Endodermal cell (in vitro differentiated cells): Measurements from ENCODE around the gene PTGDR2. TPM values are rescaled to one million over a fixed set of nuclear protein-coding genes. Genes with fewer than 3 reads are reported as not detected.

Source experiments
- DNase-seq: peaks from one replicate; pipeline ENCODE4 v3.0.0-alpha.2; 2017
- H3K27ac ChIP-seq: 2 replicates; pipeline ENCODE4 v1.5.1; 2013; ENCODE audit warnings: mild to moderate bottlenecking, low read depth, low read length, moderate library complexity
- H3K27me3 ChIP-seq: 2 replicates; pipeline ENCODE4 v1.6.1; 2013; ENCODE audit warnings: mild to moderate bottlenecking, low read length, moderate library complexity; ENCODE audit not compliant: insufficient read depth, control insufficient read depth, poor library complexity, severe bottlenecking
- H3K36me3 ChIP-seq: 2 replicates; pipeline ENCODE4 v1.7.0; 2013; ENCODE audit warnings: mild to moderate bottlenecking, low read length, moderate library complexity; ENCODE audit not compliant: control insufficient read depth, insufficient read depth
- H3K4me1 ChIP-seq: one replicate; pipeline ENCODE4 v1.7.0; 2013; ENCODE audit warnings: low read length; ENCODE audit not compliant: control insufficient read depth, insufficient read depth
- H3K4me3 ChIP-seq: 2 replicates; pipeline ENCODE4 v1.5.1; 2013; ENCODE audit warnings: mild to moderate bottlenecking, low read length, moderate library complexity
- H3K9ac ChIP-seq: 2 replicates; pipeline ENCODE4 v1.6.1; 2013; ENCODE audit warnings: mild to moderate bottlenecking, low read length, moderate library complexity; ENCODE audit not compliant: poor library complexity, severe bottlenecking; ENCODE audit errors: extremely low read depth
- H3K9me3 ChIP-seq: 2 replicates; pipeline ENCODE4 v1.6.1; 2013; ENCODE audit warnings: mild to moderate bottlenecking, low read length, moderate library complexity; ENCODE audit not compliant: control insufficient read depth
- H3K27ac Mint-ChIP-seq: 2 replicates; pipeline ENCODE4 v1.8.0; 2020; ENCODE audit warnings: mixed read lengths
- H3K27me3 Mint-ChIP-seq: 2 replicates; pipeline ENCODE4 v1.8.0; 2021; ENCODE audit warnings: mild to moderate bottlenecking, mixed read lengths; ENCODE audit not compliant: insufficient read depth
- H3K36me3 Mint-ChIP-seq: 2 replicates; pipeline ENCODE4 v1.8.0; 2020; ENCODE audit warnings: low read depth, mixed read lengths
- H3K4me1 Mint-ChIP-seq: 2 replicates; pipeline ENCODE4 v1.8.0; 2020; ENCODE audit warnings: mixed read lengths
- H3K4me3 Mint-ChIP-seq: 2 replicates; pipeline ENCODE4 v1.8.0; 2020; ENCODE audit warnings: mild to moderate bottlenecking, moderate library complexity, mixed read lengths
- H3K9me3 Mint-ChIP-seq: 2 replicates; pipeline ENCODE4 v1.8.0; 2020; ENCODE audit warnings: mild to moderate bottlenecking, mixed read lengths
- WGBS, 2 experiments: methylation state at CpG; one replicate each; pipeline versions ENCODE4 v1.1.5 to v1.1.7; 2013; ENCODE audit warnings: missing lambda C conversion rate in 2 of 2, mixed read lengths in 1 of 2; ENCODE audit not compliant: insufficient coverage in 1 of 2, insufficient read length in 1 of 2; 5-methylcytosine and 5-hydroxymethylcytosine counted together
- total RNA-seq, 2 donors: library from RNA; stranded (reverse); fragmentation: NEBNext Ultra II Directional in 1 of 2; extraction: Animal tissue kit (Norgen Biotek cat#: 25700) in 1 of 2; gene quantifications; 2 replicates in 1 of 2; 3 replicates in 1 of 2; pipeline ENCODE4 v1.2.1, GENCODE V29; 2021
- TF ChIP-seq, protein P1 (sequence below): fragments of 200-600 bp; sonication (generic); conservative IDR thresholded peaks from 2 replicates; pipeline ENCODE4 v1.5.0; 2021; ENCODE audit warnings: antibody characterized with exemption, mild to moderate bottlenecking

Gene PTGDR2
- total RNA-seq, 2 donors from 2014 or later, result 0.15 TPM; not detected in 1

DNA sequence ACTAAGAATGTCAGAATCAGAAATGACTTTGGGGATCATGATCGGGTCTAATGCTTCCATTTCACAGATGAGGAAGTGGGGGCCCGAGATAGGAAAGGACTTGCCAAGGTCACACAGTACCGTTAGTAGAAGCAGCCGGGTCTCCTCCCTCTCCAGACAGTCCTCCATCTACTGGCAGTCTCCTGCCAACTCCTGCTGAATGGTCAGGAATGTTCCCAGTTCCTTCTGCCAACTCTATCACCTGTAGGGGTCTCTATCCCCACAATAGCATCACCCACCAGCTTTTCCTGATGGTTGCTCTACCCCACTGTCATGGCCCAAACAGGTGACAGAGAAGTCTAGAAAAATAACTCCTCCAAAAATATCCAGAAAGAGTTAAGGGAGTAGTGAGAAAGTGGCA lies 37.7 kb downstream of the PTGDR2 start:
- H3K9me3 ChIP-seq, result peaks cover 14% of the 10 kb centered on the region
- H3K9me3 Mint-ChIP-seq, result peaks cover 33% of the 10 kb centered on the region
- TF ChIP-seq, protein P1, sequence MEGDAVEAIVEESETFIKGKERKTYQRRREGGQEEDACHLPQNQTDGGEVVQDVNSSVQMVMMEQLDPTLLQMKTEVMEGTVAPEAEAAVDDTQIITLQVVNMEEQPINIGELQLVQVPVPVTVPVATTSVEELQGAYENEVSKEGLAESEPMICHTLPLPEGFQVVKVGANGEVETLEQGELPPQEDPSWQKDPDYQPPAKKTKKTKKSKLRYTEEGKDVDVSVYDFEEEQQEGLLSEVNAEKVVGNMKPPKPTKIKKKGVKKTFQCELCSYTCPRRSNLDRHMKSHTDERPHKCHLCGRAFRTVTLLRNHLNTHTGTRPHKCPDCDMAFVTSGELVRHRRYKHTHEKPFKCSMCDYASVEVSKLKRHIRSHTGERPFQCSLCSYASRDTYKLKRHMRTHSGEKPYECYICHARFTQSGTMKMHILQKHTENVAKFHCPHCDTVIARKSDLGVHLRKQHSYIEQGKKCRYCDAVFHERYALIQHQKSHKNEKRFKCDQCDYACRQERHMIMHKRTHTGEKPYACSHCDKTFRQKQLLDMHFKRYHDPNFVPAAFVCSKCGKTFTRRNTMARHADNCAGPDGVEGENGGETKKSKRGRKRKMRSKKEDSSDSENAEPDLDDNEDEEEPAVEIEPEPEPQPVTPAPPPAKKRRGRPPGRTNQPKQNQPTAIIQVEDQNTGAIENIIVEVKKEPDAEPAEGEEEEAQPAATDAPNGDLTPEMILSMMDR, result peak; percentile 36
- H3K9ac ChIP-seq, result no peak overlapping the region
- H3K4me3 Mint-ChIP-seq, result no peak overlapping the region
- no peaks in the 10 kb centered on the region for H3K36me3 Mint-ChIP-seq
- H3K27ac Mint-ChIP-seq, result no peak overlapping the region
- peaks cover 5% of the 10 kb centered on the region for H3K27me3 Mint-ChIP-seq
- H3K27ac ChIP-seq, result no peak overlapping the region
- H3K27me3 ChIP-seq, result no peaks in the 10 kb centered on the region
- no peak for DNase-seq
- no peaks in the 10 kb centered on the region for H3K4me1 ChIP-seq
- no peak overlapping the region for H3K4me3 ChIP-seq
- H3K36me3 ChIP-seq, result no peaks in the 10 kb centered on the region
- 79 to 80% methylated on average over 4 of the region's 4 CpGs for WGBS, 2 experiments
- H3K4me1 Mint-ChIP-seq, result no peaks in the 10 kb centered on the region

DNA sequence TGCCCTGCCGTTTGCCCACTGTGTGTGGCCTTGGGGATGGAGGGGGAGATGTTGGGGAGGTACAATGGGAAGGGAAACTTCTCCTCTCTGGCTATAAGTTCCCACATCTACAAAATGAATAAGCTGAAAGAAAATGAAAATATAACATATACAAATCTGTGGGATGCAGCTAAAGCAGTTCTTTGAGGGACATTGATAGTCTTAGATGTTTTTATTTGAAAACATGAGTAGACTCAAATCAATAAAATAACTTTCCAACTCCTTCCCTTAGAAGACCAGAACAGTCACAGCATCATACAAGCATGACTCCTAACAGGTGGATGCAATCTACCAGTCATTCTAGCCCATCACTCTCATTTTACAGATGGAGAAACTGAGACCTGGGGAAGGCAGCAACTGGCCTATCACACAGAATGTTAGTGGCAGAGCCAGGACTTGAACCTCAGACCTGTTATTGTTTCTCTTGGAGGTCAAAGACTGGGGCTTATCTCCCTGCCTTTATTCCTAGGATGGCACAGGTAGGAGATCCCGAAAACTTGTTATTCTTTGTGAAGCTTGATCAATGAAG lies 39.1 kb downstream of the PTGDR2 start:
- Mint-ChIP-seq H3K9me3 (peaks cover 33% of the 10 kb centered on the region), H3K27ac (no peak overlapping the region), H3K4me3 (no peak overlapping the region), H3K4me1 (no peaks in the 10 kb centered on the region), H3K36me3 (no peaks in the 10 kb centered on the region), H3K27me3 (peaks cover 7% of the 10 kb centered on the region)
- TF ChIP-seq, protein P1, result no peak
- no peak overlapping the region for H3K27ac ChIP-seq
- H3K9ac ChIP-seq, result no peak overlapping the region
- H3K9me3 ChIP-seq, result peaks cover 14% of the 10 kb centered on the region
- H3K27me3 ChIP-seq, result no peaks in the 10 kb centered on the region
- no peaks in the 10 kb centered on the region for H3K4me1 ChIP-seq
- 93 to 100% methylated on average over 1 to 2 of the region's 2 CpGs for WGBS, 2 experiments
- no peak overlapping the region for H3K4me3 ChIP-seq
- H3K36me3 ChIP-seq, result no peaks in the 10 kb centered on the region
- DNase-seq, result no peak

DNA sequence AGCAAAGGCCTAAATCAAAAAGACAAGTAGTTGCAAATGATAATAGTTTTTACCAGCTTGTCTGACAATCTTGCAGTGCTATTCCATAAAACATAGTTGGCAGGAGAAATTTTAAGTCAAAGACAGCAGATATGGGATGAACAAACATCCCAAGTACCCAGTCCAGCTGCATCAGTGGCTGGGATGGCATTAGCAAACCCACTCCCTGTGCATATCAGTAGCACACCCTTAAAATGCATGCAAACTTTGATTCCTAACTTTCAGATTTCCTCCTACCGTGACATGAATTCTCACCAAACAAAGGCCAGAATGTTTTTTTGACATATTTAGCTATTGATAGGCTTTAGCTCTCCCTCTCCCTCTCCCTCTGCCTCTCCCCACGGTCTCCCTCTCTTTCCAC lies 41.6 kb downstream of the PTGDR2 start:
- 88 to 90% methylated on average over 2 of the region's 2 CpGs for WGBS, 2 experiments

More for the DNA sequence above, 41.6 kb downstream of the PTGDR2 start:
- peaks cover 14% of the 10 kb centered on the region for H3K9me3 ChIP-seq
- no peaks in the 10 kb centered on the region for H3K36me3 ChIP-seq
- H3K9ac ChIP-seq, result no peak overlapping the region
- no peaks in the 10 kb centered on the region for H3K36me3 Mint-ChIP-seq
- H3K4me1 ChIP-seq, result no peaks in the 10 kb centered on the region
- H3K4me3 ChIP-seq, result no peak overlapping the region
- DNase-seq, result no peak
- TF ChIP-seq, protein P1, result no peak
- no peak overlapping the region for H3K4me3 Mint-ChIP-seq
- peaks cover 8% of the 10 kb centered on the region for H3K27me3 Mint-ChIP-seq
- no peak overlapping the region for H3K27ac Mint-ChIP-seq
- no peaks in the 10 kb centered on the region for H3K27me3 ChIP-seq
- H3K9me3 Mint-ChIP-seq, result peaks cover 33% of the 10 kb centered on the region
- H3K27ac ChIP-seq, result no peak overlapping the region
- no peaks in the 10 kb centered on the region for H3K4me1 Mint-ChIP-seq
